ENCODE measurements around the gene AGBL3. TPM values are rescaled to one million over a fixed set of nuclear protein-coding genes. Genes with fewer than 3 reads are reported as not detected.

AGBL3 gene
- total and polyA plus RNA-seq, 2 of the 8 experiments (the other 6 are each of a cell fraction or from before 2014, with no cell fraction given) = 1.1 to 1.9 TPM

DNA sequence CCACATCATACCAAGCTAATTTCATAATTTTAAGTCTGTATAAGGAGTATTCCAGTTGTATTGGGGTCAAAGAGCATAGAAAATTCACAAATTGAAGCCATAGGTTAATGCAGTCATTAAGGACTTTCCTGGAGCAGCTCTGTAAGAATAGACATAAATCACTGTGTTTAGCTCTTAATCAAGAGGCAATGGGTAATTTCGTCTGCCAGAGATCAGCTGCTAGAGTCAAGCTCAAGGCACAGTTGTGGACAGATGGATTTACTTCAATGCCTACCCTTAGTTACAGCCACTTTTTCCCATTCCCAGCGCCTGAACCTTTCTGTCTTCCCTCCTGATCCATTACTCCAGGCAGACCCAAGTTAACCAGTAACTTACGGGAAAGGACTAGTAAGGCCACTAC is 40.6 kb upstream of the AGBL3 start:
- FAIRE-seq (no peak), DNase-seq (ENCODE audit: low read depth in 1 of 2, low spot score in 2 of 2) (no peak)
- H3K4me3 ChIP-seq (ENCODE audit: extremely low read depth in 1 of 4, insufficient read depth in 2 of 4, low read depth in 3 of 4, low read length in 4 of 4) = no peak overlapping the region
- H3K27me3 ChIP-seq (replicated peaks in 1 of 4; ENCODE audit: control insufficient read depth in 3 of 4, extremely low read depth in 1 of 4, insufficient read depth in 3 of 4, low read length in 3 of 4) = peaks cover 0 to 1% (median 0%) of the 10 kb centered on the region in 4 experiments; a peak in 1 of 7 replicates
- ChIA-PET POLR2A (ENCODE audit: partially characterized antibody) (no interaction called here), CTCF (ENCODE audit: partially characterized antibody) (interaction anchor here (0.6 to 1.4 kb wide), 5 partner anchors 8 to 250 kb away, joined by 3 to 5 read pairs (median 3); no protein-coding TSS in a partner anchor)
- H2BK15ac ChIP-seq (ENCODE audit: low read length) = no peak overlapping the region
- H4K8ac ChIP-seq (ENCODE audit: extremely low read depth, insufficient read depth, low read length) = no peak overlapping the region
- no peak overlapping the region for H3K18ac ChIP-seq (ENCODE audit: extremely low read depth, low read length)
- no peak overlapping the region for H4K91ac ChIP-seq (replicated peaks; ENCODE audit: insufficient read length, low read length)
- no peak overlapping the region for H2BK5ac ChIP-seq (ENCODE audit: low read depth, low read length)
- H2AK5ac ChIP-seq (ENCODE audit: low read depth, low read length) = no peak overlapping the region
- peaks cover 0 to 14% (median 8%) of the 10 kb centered on the region in 4 experiments; a peak in 5 of 8 replicates for H3K36me3 ChIP-seq (ENCODE audit: control insufficient read depth in 2 of 4, insufficient read depth in 4 of 4, low read length in 3 of 4)
- H2BK12ac ChIP-seq (ENCODE audit: low read depth, low read length) = no peak overlapping the region
- no peak overlapping the region for H2BK120ac ChIP-seq (replicated peaks; ENCODE audit: low read depth, low read length)
- no peak overlapping the region for H3K23ac ChIP-seq (ENCODE audit: insufficient read length)
- WGBS, 2 experiments (ENCODE audit: extremely low coverage in 1 of 2, insufficient coverage in 1 of 2, insufficient read length in 1 of 2, insufficient replicate concordance in 2 of 2, low coverage in 1 of 2, low lambda C conversion rate in 2 of 2, missing lambda C conversion rate in 1 of 2) = 83% methylated on average over 3 of the region's 3 CpGs; no CpG with 5 or more reads in 1 of the 2 experiments
- no peak overlapping the region for H3K9ac ChIP-seq (replicated peaks in 1 of 4; ENCODE audit: extremely low read depth in 1 of 4, low read depth in 3 of 4, low read length in 3 of 4)
- H3K27ac ChIP-seq (ENCODE audit: low read depth, low read length) = no peak overlapping the region
- no peaks in the 10 kb centered on the region for H3K79me1 ChIP-seq (ENCODE audit: low read depth, low read length)
- no peak overlapping the region for H2AFZ ChIP-seq (ENCODE audit: low read length)
- no peak overlapping the region for H3K4me2 ChIP-seq (ENCODE audit: insufficient read depth in 1 of 2, low read depth in 2 of 2, low read length in 2 of 2)
- H3K23me2 ChIP-seq (ENCODE audit: low read depth, low read length) = no peaks in the 10 kb centered on the region
- no peak overlapping the region for H3K4ac ChIP-seq (replicated peaks; ENCODE audit: insufficient read length, low read depth, low read length)
- no peak overlapping the region for H4K5ac ChIP-seq (ENCODE audit: insufficient read length, low read depth, low read length)
- H2BK20ac ChIP-seq (ENCODE audit: low read length) = no peak overlapping the region
- no peak for TF ChIP-seq POLR2AphosphoS5 (IDR thresholded peaks at IDR 0.05; ENCODE audit: low read depth, low read length)
- no peak for TF ChIP-seq SRF (IDR thresholded peaks at IDR 0.05; ENCODE audit: low read depth, low read length)
- no peak for TF ChIP-seq POU5F1 (IDR thresholded peaks at IDR 0.05; ENCODE audit: low read depth, low read length)
- TF ChIP-seq TEAD4 (IDR thresholded peaks at IDR 0.05; ENCODE audit: low read depth, low read length) = no peak
- TF ChIP-seq SP2 (IDR thresholded peaks at IDR 0.05; ENCODE audit: low read length) = no peak
- TF ChIP-seq SAP30 (IDR thresholded peaks at IDR 0.05; ENCODE audit: insufficient read depth, insufficient replicate concordance, low read length) = no peak
- TF ChIP-seq, protein P1, sequence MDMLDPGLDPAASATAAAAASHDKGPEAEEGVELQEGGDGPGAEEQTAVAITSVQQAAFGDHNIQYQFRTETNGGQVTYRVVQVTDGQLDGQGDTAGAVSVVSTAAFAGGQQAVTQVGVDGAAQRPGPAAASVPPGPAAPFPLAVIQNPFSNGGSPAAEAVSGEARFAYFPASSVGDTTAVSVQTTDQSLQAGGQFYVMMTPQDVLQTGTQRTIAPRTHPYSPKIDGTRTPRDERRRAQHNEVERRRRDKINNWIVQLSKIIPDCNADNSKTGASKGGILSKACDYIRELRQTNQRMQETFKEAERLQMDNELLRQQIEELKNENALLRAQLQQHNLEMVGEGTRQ (IDR thresholded peaks at IDR 0.05; ENCODE audit: low read length) = no peak
- H3K9me3 ChIP-seq (ENCODE audit: insufficient read depth in 2 of 2, low read depth in 1 of 2, low read length in 1 of 2) = no peaks in the 10 kb centered on the region
- H4K20me1 ChIP-seq (replicated peaks in 1 of 2; ENCODE audit: control insufficient read depth in 1 of 2, insufficient read depth in 2 of 2, low read length in 2 of 2) = no peaks in the 10 kb centered on the region
- H3K56ac ChIP-seq (replicated peaks; ENCODE audit: insufficient read length, low read depth, low read length) = no peak overlapping the region
- no peaks in the 10 kb centered on the region for H3K79me2 ChIP-seq (ENCODE audit: control insufficient read depth in 1 of 2, insufficient read depth in 2 of 2, low read length in 2 of 2)
- no peaks in the 10 kb centered on the region for H3K4me1 ChIP-seq (replicated peaks in 1 of 4; ENCODE audit: control insufficient read depth in 3 of 4, insufficient read depth in 4 of 4, low read length in 3 of 4)
- no peak overlapping the region for H3K14ac ChIP-seq (ENCODE audit: insufficient read length)

Measured in H1 (cell line).